GM19467 (cell line): ENCODE measurements around the gene CLIP1.
"Not testable (repeated sequence)": the region's sequence is repeated elsewhere in the genome, so short reads cannot be mapped to it uniquely, and the experiment has no call there.

ENCODE experiments used
- ATAC-seq: cut with Tn5 transposase; IDR thresholded peaks from one replicate; pipeline ENCODE4 v1.9.1; 2021; ENCODE audit warnings: mild to moderate bottlenecking, moderate library complexity; ENCODE audit not compliant: unreplicated experiment

The CLIP1 gene

DNA sequence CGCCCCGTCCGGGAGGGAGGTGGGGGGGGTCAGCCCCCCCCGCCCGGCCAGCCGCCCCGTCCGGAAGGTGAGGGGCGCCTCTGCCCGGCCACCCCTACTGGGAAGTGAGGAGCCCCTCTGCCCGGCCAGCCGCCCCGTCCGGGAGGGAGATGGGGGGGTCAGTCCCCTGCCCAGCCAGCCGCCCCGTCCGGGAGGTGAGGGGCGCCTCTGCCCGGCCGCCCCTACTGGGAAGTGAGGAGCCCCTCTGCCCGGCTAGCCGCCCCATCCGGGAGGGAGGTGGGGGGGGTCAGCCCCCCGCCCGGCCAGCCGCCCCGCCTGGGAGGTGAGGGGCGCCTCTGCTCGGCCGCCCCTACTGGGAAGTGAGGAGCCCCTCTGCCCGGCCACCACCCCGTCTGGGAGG, 64.9 kb downstream of the CLIP1 start:
- not testable (repeated sequence) for ATAC-seq

DNA sequence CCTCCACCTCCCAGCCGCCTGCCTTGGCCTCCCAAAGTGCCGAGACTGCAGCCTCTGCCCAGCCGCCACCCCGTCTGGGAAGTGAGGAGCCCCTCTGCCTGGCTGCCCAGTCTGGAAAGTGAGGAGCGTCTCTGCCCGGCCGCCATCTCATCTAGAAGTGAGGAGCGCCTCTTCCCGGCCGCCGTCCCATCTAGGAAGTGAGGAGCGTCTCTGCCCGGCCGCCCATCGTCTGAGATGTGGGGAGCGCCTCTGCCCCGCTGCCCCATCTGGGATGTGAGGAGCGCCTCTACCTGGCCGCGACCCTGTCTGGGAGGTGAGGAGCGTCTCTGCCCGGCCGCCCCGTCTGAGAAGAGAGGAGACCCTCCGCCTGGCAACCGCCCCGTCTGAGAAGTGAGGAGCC, 65.5 kb downstream of the CLIP1 start:
- not testable (repeated sequence) for ATAC-seq

DNA sequence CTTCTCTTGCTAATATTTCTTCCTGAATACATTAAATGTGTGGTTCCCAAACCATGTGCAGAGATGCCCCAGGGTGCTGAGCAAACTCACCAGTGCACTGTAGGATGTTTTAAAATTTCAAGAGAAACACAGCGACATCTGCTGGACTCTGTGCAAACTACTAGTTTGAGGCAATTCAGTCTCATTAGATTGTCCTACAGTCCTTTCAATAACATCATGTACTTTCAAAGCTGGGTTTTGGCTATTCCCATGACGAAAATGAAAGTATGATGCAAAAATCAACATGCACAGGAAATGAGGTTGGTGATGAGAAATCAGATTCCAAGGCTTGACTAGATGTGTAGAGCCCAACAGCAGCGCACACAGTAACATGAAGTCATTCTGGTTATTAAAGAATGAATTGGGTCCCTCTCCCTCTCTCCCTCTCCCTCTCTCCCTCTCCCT, 66.3 kb downstream of the CLIP1 start:
- ATAC-seq = no peak

DNA sequence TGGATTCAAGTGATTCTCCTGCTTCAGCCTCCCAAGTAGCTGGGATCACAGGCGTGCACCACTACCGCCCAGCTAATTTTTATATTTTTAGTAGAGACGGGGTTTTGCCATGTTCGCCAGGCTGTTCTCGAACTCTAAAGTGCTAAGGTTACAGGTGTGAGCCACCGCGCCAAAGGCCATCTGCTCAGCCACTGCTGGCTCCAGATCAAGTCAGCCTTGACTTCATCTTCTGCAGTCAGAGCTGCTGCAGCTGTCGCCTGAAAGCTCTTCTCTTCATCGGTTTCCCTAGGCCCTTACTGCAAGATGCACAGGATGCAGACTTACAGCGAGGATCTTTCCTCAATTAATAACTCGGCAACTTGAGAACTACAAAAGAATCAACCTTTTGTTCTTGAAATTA, 66.8 kb downstream of the CLIP1 start:
- no peak for ATAC-seq

- no peak for ATAC-seq
These were observed 67.4 kb downstream of the CLIP1 start for GRCh38 chr12:122354958-122355641.

DNA sequence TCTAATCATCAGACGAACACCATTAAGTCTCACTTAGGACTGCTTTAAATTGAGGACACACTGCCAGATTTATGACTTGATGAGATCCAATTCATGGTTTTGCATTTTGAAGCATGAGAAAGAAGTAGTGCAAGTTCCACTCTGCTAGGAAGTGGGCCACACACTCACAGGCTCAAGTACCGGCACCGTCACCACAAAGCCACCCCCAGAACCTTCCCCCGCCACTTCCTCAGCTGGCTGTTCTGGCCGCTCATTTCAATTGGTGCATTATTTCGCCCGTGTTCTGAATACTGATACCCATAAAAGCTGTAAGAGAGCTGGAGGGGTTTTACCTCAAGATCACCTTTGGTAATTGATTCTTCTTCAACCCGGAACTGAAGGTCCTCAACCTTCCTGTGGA, 70.1 kb downstream of the CLIP1 start:
- ATAC-seq = no peak

DNA sequence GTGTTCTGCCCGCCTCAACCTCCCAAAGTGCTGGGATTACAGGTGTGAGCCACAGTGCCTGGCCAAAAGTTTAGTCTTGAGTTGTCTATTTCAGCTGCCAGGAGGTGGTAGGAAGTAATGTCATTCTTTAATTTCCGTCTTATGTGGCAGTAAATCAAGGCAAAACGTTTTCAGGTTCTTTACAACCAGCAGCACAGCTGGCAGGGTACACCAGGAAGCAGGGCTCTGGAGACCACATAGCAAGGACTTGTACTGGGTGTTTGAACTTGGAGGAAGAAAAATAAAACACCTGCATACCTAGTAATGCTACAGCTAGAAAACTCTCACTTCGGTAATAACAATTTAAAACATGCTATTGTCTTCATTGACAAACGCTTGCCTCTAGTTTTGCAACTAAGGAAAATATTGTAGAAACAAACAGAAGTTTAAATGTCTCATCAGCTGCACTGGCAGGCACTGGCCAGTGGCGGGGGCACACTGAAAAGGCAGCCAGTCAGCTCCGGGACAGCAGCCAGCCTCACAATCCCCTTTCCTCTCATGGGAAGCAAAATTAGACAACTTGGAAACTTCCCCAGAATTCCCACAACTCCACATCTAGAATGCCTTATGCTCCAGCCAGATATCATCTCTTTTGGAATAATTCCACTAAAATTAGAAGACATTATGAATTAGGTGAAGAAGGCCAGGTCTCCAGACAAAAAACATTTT, 72.2 kb downstream of the CLIP1 start:
- no peak for ATAC-seq

GRCh38 chr12:122349078-122349477, 73.4 kb downstream of the CLIP1 start:
- no peak for ATAC-seq

- ATAC-seq = no peak
These were observed 74.0 kb downstream of the CLIP1 start for GRCh38 chr12:122348505-122348904.

GRCh38 chr12:122346054-122346453, 76.4 kb downstream of the CLIP1 start:
- no peak for ATAC-seq

DNA sequence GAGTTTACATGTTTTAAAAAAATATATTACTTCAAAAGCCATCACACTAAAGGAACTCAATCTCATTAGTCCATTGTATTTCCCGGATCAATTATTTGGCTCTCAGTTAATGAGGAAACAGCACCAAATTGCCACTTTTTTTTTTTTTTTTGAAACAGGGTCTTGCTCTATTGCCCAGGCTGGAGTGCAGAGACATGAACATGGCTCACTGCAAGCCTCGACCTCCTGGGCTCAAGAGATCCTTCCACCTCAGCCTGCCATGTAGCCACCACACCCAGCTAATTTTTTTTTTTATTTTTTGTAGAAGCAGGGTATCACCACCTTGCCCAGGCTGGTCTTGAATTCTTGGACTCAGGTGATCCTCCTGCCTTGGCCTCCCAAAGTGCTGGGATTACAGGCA, 77.4 kb downstream of the CLIP1 start:
- ATAC-seq = no peak

DNA sequence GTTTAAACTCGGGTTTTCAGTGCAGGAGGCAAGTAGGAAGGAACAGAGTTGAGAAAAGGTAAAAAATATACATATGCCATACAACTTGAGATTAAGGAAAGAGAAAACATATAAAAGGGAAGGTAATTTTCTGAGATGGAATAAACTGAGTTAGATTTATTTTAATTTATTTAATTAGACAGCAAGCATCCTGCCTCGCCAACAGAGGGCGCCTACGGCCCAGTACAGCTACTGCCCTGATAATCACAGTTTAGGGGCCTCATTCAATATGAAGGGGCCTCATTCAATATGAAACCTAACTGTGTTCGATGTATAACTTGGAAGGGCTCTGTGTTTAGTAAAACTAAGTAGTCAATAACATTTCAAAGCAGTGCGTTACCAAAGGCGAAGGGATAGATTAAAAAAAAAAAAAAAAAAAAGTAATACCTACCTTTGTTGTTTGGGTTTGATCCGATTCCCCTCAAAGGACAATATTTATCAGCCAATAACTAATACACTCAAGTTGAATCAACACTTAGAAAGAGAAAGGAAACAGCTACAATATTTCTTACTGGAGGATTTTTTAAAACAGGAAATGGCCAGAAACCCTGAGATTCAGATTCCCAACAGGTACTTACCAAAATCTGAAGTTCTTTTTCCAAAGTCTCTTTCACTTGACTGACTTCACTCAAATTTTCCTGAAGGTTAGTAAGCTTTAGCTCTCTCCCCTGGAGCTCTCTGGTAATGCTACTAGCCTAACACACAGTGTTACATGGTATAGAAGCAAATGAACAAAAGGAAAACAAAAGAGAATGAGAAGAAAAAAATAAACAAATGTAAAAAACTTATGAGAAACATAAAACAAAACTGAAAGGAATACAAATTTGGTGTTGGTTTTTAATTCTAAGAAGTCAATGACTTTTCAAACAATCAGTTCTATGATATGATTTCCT, 86.2 kb downstream of the CLIP1 start:
- no peak for ATAC-seq

DNA sequence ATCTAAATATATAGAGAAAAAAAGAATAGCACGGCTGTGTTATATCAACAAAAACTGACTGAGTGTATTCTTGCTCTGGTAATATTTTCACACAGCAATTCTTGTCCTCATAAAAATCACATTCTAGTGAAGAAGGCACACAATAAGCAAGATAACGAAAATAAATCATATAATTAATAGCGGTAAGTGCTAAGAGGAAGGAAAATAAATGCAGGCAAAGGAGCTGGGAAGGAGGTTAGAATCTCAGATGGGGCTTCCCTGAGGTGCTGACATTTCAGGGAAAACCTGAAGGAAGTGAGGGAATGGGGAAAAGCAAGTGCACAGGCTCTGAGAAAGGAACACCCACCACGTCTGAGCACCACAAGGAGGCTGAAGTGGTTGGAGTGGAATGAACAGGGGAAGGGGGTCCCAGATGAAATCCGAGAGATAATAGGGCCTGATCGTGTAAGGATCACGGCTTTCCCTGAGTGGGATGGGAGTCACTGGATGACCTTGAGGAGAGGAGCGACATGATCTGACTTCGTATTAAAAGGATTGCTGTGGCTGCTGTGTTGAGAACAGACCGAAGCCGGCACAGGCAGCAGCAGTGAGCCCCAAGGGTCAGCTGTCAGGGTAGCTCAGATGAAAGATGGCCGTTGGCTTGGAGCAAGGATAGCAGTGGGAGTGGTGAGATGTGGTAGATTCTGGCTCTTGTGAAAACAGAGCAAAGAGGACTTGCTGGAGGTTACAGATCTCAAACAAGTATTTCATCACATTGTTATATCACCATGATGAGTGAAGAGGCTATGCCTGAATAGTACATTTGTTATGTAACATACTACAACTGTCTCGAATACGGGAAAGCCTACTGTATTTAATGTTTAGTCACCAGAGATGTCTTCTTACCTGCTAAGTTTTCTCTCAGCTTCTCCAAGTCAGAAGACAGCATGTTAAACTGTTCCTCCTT, 89.1 kb downstream of the CLIP1 start:
- no peak for ATAC-seq

GRCh38 chr12:122327494-122328385, 94.7 kb downstream of the CLIP1 start:
- ATAC-seq = no peak

- no peak for ATAC-seq
These were observed 95.5 kb downstream of the CLIP1 start for GRCh38 chr12:122327014-122327413.

- no peak for ATAC-seq
These were observed 95.9 kb downstream of the CLIP1 start for GRCh38 chr12:122326586-122326985.

DNA sequence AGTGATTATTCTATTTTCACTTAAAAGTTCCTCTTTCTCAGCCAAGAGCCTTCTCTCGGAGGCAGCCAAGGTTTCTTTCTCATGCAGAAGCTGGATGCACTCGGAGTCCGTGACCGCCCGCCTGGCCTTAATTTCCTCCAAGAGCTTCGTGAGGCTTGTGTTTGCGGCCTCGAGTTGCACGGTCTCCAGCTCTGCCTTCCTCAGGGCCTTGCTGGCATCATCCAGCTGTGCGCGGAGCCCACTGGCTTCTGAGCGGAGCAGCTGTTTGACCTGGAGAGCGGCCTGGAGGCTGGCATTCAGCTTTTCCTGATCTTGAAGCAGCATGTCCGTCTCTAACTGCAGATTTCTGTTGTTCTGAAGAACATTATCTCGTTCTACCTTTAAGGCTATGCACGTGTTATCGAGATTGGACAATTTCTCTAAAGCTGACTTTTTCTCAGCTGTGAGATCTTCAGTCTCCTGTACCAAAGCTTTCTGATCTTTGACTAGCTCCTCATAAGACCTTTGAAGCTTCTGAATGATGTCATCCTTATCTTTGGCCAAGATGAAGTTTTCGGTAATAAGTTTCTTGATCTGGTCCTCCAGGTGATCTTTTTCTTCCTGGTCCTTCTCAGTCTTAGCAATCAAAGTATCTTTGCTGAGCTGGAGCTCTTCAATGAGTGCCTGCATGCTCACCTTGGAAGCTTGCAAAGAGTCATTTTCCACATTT, 99.0 kb downstream of the CLIP1 start:
- no peak for ATAC-seq

GRCh38 chr12:122322501-122322900, 100.0 kb downstream of the CLIP1 start:
- no peak for ATAC-seq
